Ectodermal cell (in vitro differentiated cells): ENCODE results near the gene CDR2.
"Not testable (repeated sequence)": the region's sequence is repeated elsewhere in the genome, so short reads cannot be mapped to it uniquely, and the experiment has no call there.

Experiments used
- H3K27ac ChIP-seq: 2 replicates; pipeline ENCODE4 v1.7.0; 2013; ENCODE audit warnings: mild to moderate bottlenecking, low read depth, low read length; ENCODE audit not compliant: insufficient read depth, poor library complexity, severe bottlenecking
- H3K27me3 ChIP-seq: 2 replicates; pipeline ENCODE4 v1.7.0; 2013; ENCODE audit warnings: mild to moderate bottlenecking, low read length; ENCODE audit not compliant: insufficient read depth, control insufficient read depth, poor library complexity, severe bottlenecking
- H3K36me3 ChIP-seq: one replicate; pipeline ENCODE4 v1.7.0; 2013; ENCODE audit warnings: low read length; ENCODE audit not compliant: control insufficient read depth, insufficient read depth
- H3K4me1 ChIP-seq: one replicate; pipeline ENCODE4 v1.7.0; 2013; ENCODE audit warnings: low read length; ENCODE audit not compliant: control insufficient read depth, insufficient read depth
- H3K4me3 ChIP-seq: 2 replicates; pipeline ENCODE4 v1.7.0; 2013; ENCODE audit warnings: low read depth, low read length, control low read depth; ENCODE audit not compliant: insufficient read depth
- H3K9me3 ChIP-seq: 2 replicates; pipeline ENCODE4 v1.7.0; 2013; ENCODE audit warnings: mild to moderate bottlenecking, low read length, moderate library complexity; ENCODE audit not compliant: control insufficient read depth
- WGBS, 2 experiments: methylation state at CpG; one replicate each; pipeline ENCODE4 v1.1.7; 2013; ENCODE audit warnings: missing lambda C conversion rate in 2 of 2; 5-methylcytosine and 5-hydroxymethylcytosine counted together

CDR2 gene

GRCh38 chr16:22308824-22309520 is 65.4 kb downstream of the CDR2 start:
- H3K27ac ChIP-seq, result no peak overlapping the region
- no peak overlapping the region for H3K4me3 ChIP-seq
- no peaks in the 10 kb centered on the region for H3K9me3 ChIP-seq
- H3K27me3 ChIP-seq, result no peaks in the 10 kb centered on the region
- H3K4me1 ChIP-seq, result no peaks in the 10 kb centered on the region
- H3K36me3 ChIP-seq, result peaks cover 10% of the 10 kb centered on the region
- 96% methylated on average over 24 of the region's 24 CpGs for WGBS, 2 experiments

DNA sequence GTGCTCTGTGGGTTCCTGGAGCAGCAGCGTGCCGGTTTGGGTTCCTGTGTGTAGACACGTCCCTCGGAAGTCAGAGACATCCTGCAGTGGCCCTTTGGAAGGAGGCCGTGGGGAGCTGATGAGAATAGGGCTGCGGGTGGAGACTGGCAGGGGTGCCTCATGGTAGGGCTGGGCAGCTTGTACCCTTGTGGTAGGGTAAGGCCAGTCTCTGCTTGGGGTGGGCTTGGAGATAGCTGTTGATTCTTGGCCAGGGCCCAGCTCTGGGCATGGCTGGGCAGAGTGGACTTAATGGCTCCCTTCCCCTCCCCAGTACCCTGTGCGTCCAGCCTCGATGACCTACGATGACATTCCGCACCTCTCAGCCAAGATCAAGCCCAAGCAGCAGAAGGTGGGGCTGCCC is 66.6 kb downstream of the CDR2 start:
- H3K9me3 ChIP-seq, result no peaks in the 10 kb centered on the region
- 95 to 96% methylated on average over 10 of the region's 10 CpGs for WGBS, 2 experiments

GRCh38 chr16:22306788-22307187 is 67.6 kb downstream of the CDR2 start:
- Histone ChIP-seq H3K36me3 (peaks cover 16% of the 10 kb centered on the region), H3K27me3 (no peaks in the 10 kb centered on the region), H3K4me3 (no peak overlapping the region), H3K9me3 (no peaks in the 10 kb centered on the region), H3K27ac (no peak overlapping the region), H3K4me1 (no peaks in the 10 kb centered on the region)
- WGBS, 2 experiments, result 92 to 96% methylated on average over 9 of the region's 9 CpGs

More for the DNA sequence above, 66.6 kb downstream of the CDR2 start:
- Histone ChIP-seq H3K27me3 (no peaks in the 10 kb centered on the region), H3K4me1 (no peaks in the 10 kb centered on the region), H3K27ac (no peak overlapping the region), H3K4me3 (no peak overlapping the region), H3K36me3 (peaks cover 16% of the 10 kb centered on the region)

DNA sequence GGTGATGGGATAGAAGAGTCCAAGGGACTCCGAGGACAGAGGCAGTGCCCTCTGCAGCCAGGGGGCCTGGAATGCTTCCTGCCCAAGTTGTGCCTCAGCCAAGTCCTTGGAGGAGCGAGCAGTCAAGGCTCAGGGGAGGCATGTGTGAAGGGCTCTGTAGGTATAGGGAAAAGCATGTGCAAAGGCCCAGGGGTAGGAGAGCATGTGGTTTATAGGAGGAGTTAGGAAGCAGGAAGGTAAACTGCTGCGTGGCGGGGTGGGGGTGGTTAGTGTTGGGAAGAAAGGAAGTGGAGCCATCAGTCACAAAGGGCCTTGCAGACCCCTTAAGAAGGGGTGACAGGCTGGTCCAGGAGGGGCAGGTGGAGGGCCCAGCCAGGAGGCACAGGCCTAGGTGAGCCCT is 70.0 kb downstream of the CDR2 start:
- Histone ChIP-seq H3K36me3 (peaks cover 10% of the 10 kb centered on the region), H3K4me1 (no peaks in the 10 kb centered on the region), H3K9me3 (no peaks in the 10 kb centered on the region), H3K4me3 (no peak overlapping the region), H3K27ac (no peak overlapping the region), H3K27me3 (no peaks in the 10 kb centered on the region)
- WGBS, 2 experiments, result 94 to 95% methylated on average over 4 of the region's 4 CpGs

GRCh38 chr16:22302776-22303363 is 71.5 kb downstream of the CDR2 start:
- Histone ChIP-seq H3K36me3 (peaks cover 6% of the 10 kb centered on the region), H3K27ac (no peak overlapping the region), H3K4me3 (no peak overlapping the region), H3K9me3 (no peaks in the 10 kb centered on the region), H3K4me1 (no peaks in the 10 kb centered on the region), H3K27me3 (no peaks in the 10 kb centered on the region)
- 94 to 95% methylated on average over 12 of the region's 12 CpGs for WGBS, 2 experiments

GRCh38 chr16:22301423-22301822 is 73.0 kb downstream of the CDR2 start:
- not testable (repeated sequence) for H3K27me3 ChIP-seq, H3K36me3 ChIP-seq, H3K4me1 ChIP-seq, H3K4me3 ChIP-seq, H3K9me3 ChIP-seq, H3K27ac ChIP-seq
- WGBS, 2 experiments, result 90 to 94% methylated on average over 7 of the region's 7 CpGs

DNA sequence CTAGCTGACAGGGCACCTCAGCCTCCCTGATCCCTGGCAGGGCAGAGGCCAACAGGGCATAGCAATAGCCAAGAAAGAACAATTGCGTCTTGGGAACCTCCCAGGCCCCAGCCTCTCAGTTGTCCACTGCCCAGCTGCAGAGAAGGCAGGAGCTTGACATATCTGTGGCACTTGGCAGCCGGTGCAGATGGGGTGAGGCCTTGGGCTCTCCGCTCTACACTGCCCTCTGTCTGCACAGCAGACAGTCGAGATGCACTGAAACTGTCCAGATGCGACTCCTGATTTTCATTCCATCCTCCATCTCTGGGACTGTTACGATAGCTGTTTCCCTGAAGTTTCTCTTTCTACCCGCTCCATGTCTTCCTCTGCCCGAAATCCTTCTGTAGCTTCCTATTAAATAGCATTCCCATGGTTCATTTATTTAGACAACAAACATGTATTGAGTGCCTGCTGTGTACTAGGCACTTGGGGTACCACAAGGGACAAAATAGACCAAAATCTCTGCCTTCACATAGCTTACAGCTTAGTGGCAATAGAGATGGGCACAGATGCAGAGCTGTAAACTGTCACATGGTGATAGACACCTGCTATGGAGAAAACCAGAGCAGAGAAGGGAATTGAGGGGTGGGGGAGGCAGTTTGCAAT is 73.9 kb downstream of the CDR2 start:
- WGBS, 2 experiments, result 69 to 79% methylated on average over 8 of the region's 8 CpGs
- no peaks in the 10 kb centered on the region for H3K4me1 ChIP-seq
- H3K9me3 ChIP-seq, result no peaks in the 10 kb centered on the region
- H3K4me3 ChIP-seq, result no peak overlapping the region
- no peak overlapping the region for H3K27ac ChIP-seq
- H3K27me3 ChIP-seq, result no peaks in the 10 kb centered on the region
- peaks cover 6% of the 10 kb centered on the region for H3K36me3 ChIP-seq

GRCh38 chr16:22299036-22299435 is 75.4 kb downstream of the CDR2 start:
- Histone ChIP-seq H3K4me3 (no peak overlapping the region), H3K4me1 (no peaks in the 10 kb centered on the region), H3K36me3 (peaks cover 6% of the 10 kb centered on the region), H3K27ac (no peak overlapping the region), H3K27me3 (no peaks in the 10 kb centered on the region), H3K9me3 (no peaks in the 10 kb centered on the region)
- 94 to 98% methylated on average over 1 of the region's 1 CpG for WGBS, 2 experiments

DNA sequence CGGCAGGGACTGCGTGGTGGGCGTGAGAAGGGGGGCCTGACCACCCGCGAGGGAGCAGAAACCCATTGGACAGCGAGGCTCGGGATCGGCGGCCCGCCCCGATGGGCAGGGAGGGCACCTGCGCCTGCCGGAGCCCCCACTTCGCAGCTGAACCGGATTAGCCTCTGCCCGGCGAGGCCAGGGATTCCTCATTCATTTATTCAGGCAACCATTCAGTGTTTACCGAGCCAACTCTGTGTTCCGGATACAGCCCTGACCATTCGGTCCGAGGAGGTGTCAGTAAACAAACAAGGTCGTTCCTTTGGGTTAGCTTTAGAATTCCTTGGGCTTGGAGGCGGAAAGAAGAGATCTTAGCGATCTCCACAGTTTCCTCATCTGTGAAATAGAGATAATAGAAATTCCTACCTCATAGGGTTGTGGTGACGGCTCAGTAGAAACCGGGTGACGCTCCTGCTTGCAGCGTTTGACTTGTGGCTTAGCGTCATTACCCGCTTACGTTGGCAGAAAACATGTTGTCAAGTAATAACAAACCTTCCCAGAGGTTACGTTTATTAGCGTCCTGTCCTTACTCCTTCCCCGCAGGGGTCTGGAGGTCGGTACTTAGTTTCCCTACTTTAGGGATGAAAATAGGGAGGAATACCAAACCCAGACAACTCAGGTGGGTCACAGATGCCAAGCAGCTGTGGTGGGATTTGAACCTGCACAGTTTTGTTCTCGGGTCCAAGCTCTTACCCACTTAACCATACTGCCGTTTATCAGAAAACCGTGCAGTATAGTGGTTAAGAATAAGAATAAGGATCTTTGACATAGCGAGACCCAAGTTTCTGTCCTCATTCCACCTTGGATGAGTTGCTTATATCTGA is 76.3 kb downstream of the CDR2 start:
- peak overlapping the region; percentile 90 for H3K4me3 ChIP-seq
- H3K27ac ChIP-seq, result peak overlapping the region; percentile 82
- peaks cover 3% of the 10 kb centered on the region for H3K36me3 ChIP-seq
- no peaks in the 10 kb centered on the region for H3K27me3 ChIP-seq
- H3K9me3 ChIP-seq, result no peaks in the 10 kb centered on the region
- no peaks in the 10 kb centered on the region for H3K4me1 ChIP-seq
- WGBS, 2 experiments, result 6 to 7% methylated on average over 37 to 39 of the region's 39 CpGs
